GM19328 (cell line): ENCODE data around the gene PCNX3.
A peak's percentile ranks its signal among the peaks of the same experiment; 100 is the strongest.

Source experiments
- ATAC-seq: cut with Tn5 transposase; IDR thresholded peaks from one replicate; pipeline ENCODE4 v1.9.1; 2021; ENCODE audit warnings: mild to moderate bottlenecking, moderate library complexity; ENCODE audit not compliant: unreplicated experiment

Gene PCNX3

GRCh38 chr11:65596520-65596919, 19.1 kb upstream of the PCNX3 start:
- ATAC-seq = no peak

GRCh38 chr11:65598258-65598699, 17.3 kb upstream of the PCNX3 start:
- ATAC-seq = no peak

DNA sequence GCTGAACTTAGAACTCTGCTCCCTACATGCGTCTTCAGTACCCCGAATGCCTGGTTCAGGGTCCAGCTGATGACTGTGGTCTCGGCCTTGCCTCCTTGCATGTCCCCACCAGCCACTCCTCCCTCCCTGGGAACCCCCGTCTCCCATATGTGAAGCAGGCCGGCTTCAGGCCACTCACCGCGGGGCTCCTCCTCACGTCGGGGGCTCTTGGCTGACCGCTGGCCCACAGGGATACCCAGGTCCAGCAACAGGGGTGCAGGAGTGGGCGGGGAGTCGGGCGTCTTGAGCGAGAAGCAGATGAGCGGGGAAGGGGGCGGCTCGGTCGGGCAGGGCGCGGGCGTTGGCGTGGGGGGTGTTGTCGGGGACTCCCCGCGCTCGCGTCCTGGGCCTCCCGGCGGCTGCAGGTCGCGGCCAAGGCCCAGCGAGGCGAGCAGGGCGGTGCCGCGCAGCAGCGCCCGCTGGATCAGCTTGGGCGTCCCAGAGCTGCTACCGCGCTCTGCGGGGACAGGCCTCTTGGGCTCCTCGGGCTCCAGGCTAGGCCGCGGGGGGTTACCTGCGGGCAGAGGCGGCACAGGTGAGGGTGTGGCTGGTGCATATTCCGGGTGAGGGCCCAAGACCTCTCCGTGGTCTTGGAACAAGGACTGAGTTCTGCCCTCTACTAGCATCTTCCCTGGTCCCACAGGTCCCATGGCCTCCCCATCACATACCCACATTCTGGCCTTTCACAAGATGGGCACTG, 16.2 kb upstream of the PCNX3 start:
- no peak for ATAC-seq

DNA sequence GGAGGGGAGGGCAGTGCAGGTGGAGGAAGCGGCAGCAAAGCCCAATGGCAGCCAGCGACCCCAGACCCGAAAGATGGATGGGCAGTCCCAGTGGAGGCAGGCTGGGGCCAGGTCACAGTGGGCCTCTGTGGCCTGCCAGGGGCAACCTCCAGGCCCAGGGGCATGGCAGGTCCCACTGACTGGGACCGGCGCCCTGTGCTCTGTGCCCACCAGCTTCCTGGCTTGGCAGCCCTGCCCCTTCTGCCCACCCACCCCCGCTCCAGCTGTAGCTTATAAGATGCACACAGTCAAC, 15.7 kb upstream of the PCNX3 start:
- ATAC-seq = no peak

GRCh38 chr11:65604258-65604657, 11.3 kb upstream of the PCNX3 start:
- ATAC-seq = no peak

GRCh38 chr11:65606876-65607613, 8.5 kb upstream of the PCNX3 start:
- ATAC-seq = no peak

DNA sequence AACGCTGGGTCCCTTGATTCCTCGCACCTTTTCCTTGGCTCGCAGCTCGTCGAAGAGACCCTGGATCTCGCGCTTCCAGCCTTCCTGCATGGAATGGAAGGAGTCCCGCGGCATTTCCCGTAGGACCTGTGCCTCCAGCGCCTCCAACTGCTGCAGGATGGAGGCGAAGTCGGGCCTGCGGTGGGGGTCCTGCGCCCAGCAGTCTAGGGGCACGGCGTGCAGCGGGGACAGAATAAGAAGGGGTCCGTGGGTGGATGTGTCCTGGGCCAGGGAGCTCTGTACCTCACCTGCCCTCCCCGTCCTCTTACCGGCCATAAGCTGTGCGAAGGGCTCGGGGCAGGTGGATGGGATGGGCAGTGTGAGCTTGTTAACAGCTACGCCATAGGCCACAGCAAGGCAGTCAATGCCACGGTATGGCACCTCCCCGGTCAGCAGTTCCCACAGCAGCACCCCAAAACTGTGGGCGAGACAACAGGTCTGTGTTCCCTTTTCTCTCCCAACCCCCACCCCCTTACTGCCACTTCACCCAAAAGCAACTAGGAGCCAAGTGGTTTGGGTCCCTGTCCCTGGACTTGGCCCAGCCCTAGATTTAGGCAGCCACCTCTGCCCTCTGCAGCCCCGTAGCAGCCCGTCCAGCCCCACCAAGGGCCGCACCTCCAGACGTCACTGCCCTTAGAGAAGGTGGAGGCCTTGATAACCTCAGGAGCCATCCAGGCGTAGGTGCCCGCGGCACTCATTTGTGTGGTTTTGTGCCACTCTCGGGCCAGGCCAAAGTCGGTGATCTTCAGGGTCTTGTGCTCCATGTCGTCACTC, 7.8 kb upstream of the PCNX3 start:
- no peak for ATAC-seq

DNA sequence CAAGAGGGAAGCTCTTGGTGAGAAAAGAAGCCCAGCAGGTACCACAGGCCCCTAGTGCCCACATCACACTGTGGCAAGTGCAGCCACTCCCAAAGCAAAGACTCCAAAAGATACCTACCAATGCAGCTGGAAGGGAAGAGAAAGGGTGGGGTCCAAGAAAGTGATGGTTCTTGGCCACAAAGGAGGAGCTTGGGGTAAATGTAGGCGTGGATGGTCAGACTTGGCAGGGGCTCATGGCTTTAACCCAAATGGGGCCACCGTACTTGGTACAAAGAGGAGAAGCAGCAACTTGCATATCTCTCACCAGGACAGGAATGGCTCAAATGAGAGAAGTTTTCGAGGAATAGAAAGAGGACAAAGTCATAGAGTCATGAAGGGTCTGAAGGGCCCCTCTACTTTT, 6.3 kb upstream of the PCNX3 start:
- no peak for ATAC-seq

GRCh38 chr11:65609665-65610064, 5.9 kb upstream of the PCNX3 start:
- no peak for ATAC-seq

DNA sequence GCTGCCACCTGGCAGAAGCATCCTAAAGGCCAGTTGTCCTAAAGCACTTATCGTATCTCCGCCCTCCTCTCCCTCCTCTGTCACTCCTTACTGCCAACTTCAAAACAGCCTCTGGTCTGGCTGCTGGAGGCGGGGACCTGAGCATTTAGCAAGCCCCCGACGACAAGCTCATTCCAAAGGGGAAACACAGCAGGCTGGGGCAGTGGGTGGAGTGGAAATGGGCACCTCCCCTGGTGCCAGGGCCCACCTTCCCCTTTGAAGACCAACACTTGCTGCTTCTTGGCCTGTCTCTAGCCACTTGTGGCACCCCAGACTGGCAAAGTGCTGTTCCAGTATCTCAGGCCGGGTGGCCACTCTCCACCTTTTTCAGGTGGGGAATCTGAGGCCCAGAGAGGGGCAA, 5.2 kb upstream of the PCNX3 start:
- ATAC-seq = no peak

DNA sequence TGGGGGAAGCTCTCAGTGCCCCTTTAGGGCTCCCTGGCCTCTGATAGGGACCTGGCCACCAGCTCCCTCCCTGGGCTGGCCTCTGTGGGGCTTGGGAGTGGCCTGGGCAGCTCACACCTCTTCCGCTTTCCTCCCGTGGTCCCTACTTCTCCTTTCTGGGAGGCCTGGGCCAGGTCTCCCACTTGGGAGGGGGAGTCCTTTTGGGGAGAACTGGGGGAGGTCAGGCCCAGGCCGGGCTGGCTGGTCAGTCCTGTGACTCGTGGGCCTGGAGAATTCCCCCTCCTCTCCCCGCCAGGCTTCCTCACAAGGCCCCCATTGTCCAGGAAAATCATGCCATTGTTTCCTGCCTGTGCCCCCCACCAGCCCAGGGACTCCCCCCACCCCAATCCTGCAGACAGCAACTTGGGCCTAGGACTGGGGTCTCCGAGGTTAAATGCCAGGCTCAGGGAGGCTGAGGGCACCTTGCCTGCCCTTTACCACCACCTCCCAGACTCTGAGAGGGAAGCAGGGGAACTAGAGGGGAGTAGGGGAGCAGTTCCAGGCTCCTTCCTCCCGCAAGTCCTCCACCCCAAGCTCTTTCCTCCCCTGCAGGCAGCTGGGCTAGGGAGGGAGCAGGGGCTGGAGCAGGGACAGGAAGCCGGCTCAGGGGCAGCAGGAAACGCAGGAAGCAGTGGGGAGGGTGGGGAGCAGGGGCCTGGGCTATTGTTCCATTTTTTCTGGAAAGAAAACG, 4.4 kb upstream of the PCNX3 start:
- no peak for ATAC-seq

GRCh38 chr11:65611758-65612603, 3.6 kb upstream of the PCNX3 start:
- no peak for ATAC-seq

DNA sequence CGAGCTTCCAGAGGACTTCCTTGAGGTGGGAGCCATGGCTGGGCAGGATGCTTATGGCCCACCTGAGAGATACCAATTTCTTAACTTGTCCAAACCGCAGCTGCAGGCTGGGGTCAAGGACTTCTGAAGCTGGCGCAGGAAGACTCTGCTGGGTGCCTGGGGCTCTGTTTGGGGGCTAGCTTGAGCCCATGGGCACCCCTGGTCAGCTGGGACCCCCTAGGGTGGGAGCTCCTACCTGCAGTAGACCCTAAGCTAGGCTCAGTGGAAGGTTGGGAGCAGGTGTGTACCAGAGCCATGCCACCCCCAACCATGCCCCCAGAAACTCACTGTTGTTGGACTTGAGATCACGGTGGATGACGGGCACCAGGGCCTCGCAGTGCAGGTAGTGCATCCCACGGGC, 2.9 kb upstream of the PCNX3 start:
- ATAC-seq = no peak

DNA sequence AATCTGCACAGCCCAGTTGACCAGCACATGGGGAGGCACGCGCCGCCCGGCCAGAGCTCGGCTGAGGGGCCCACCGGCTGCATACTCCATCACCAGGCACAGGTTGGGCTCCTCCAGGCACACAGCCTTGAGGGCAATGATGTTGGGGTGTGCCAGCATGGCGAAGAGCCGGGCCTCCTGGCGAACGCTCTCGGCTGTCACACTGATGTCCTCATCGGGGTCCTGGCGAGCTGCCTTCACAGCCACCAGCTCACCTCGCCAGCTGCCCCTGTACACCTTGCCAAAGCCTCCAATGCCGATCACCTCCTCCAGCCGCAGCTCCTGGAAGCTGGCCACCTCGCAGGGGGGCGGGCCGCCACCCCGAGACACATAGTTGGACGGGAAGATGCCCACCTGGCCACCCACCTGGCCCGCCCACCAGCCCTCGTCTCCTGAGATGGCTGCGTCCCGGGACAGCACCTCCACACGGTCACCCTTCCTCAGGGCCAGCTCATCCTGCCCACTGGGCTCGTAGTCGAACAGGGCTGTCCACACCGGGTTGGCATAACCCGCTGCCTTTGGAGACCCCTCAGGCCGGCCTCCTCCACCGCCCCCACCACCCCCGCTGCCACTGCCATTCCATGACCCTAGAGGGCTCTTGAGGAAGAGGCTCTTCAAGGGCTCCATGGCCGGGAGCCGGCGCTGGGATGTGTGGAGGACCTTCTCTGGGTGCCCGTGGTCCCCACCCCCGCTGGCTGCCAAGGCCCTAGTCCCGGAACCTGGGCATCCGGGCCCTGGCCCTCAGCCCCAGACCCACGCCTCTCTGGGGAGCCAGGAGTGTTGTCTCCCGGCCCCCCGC, 2.3 kb upstream of the PCNX3 start:
- ATAC-seq = no peak

- peak; percentile 4 for ATAC-seq
Observed at GRCh38 chr11:65615950-65616574, 486 bp downstream of the PCNX3 start.

- ATAC-seq = no peak
Observed at GRCh38 chr11:65616575-65617001, 1.0 kb downstream of the PCNX3 start.

- ATAC-seq = no peak
Observed at GRCh38 chr11:65617136-65617850, 1.7 kb downstream of the PCNX3 start.
